Stimulated activated CD4-positive, alpha-beta T cell treated with anti-CD3 and anti-CD28 coated beads, Interleukin-15, amount 100 ng/mL, for 1 hour (primary cell): Measurements from ENCODE around the gene C2CD4B.

Experiments
- DNase-seq, 2 donors: peaks; one replicate each; pipeline ENCODE4 v3.0.0-alpha.2; 2020; ENCODE audit warnings: low read depth in 1 of 2, low spot score in 1 of 2

Gene C2CD4B

GRCh38 chr15:62119227-62119864, 45.7 kb downstream of the C2CD4B start:
- DNase-seq = no peak

- DNase-seq = no peak
Measured at GRCh38 chr15:62118520-62119226, 46.4 kb downstream of the C2CD4B start.

GRCh38 chr15:62115847-62116246, 49.2 kb downstream of the C2CD4B start:
- no peak for DNase-seq
